RWPE2 (cell line): ENCODE results near the gene SLC30A3.

Experiments used
- ATAC-seq: fragments of 200-7000 bp; cut with Tn5 transposase; 3 replicates; pipeline ENCODE4 v1.9.1; 2021; ENCODE audit warnings: low read depth
- DNase-seq: peaks from one replicate; pipeline ENCODE4 v3.0.0-alpha.2; 2020; ENCODE audit warnings: low spot score
- H3K27ac ChIP-seq: fragments of 450-650 bp; 2 replicates; pipeline ENCODE4 v1.5.1; 2017; ENCODE audit warnings: mild to moderate bottlenecking; ENCODE audit not compliant: poor library complexity, severe bottlenecking
- H3K27me3 ChIP-seq: fragments of 250-450 bp; sonication (Bioruptor Pico); 2 replicates; pipeline ENCODE4 v1.5.1; 2021; ENCODE audit warnings: mild to moderate bottlenecking, moderate library complexity; ENCODE audit not compliant: insufficient read depth, poor library complexity, severe bottlenecking
- H3K36me3 ChIP-seq: fragments of 250-450 bp; sonication (Bioruptor Pico); 2 replicates; pipeline ENCODE4 v1.5.1; 2020; ENCODE audit warnings: low read depth, mild to moderate bottlenecking, moderate library complexity
- H3K4me1 ChIP-seq: fragments of 250-450 bp; sonication (Bioruptor Pico); 2 replicates; pipeline ENCODE4 v1.5.1; 2021; ENCODE audit warnings: mild to moderate bottlenecking, moderate library complexity; ENCODE audit not compliant: insufficient read depth, poor library complexity, severe bottlenecking
- H3K4me3 ChIP-seq: fragments of 250-450 bp; sonication (Bioruptor Pico); 2 replicates; pipeline ENCODE4 v1.5.1; 2021; ENCODE audit warnings: mild to moderate bottlenecking, moderate library complexity; ENCODE audit not compliant: severe bottlenecking
- H3K9me3 ChIP-seq: fragments of 250-450 bp; sonication (Bioruptor Pico); 2 replicates; pipeline ENCODE4 v1.5.1; 2021; ENCODE audit warnings: mild to moderate bottlenecking, moderate library complexity; ENCODE audit not compliant: severe bottlenecking
- CTCF ChIP-seq: fragments of 450-650 bp; IDR thresholded peaks from one replicate; pipeline ENCODE4 v1.5.1; 2017; ENCODE audit warnings: mild to moderate bottlenecking, moderate library complexity; ENCODE audit not compliant: poor library complexity, severe bottlenecking

Gene SLC30A3

GRCh38 chr2:27212626-27213471, 50.0 kb downstream of the SLC30A3 start:
- Histone ChIP-seq H3K27ac (peak overlapping the region; percentile 58), H3K4me3 (peak overlapping the region; percentile 79), H3K9me3 (no peaks in the 10 kb centered on the region), H3K36me3 (peaks cover 55% of the 10 kb centered on the region), H3K27me3 (no peaks in the 10 kb centered on the region), H3K4me1 (no peaks in the 10 kb centered on the region)
- no peak for TF ChIP-seq CTCF
- DNase-seq, result no peak
- peak; percentile 13 for ATAC-seq

GRCh38 chr2:27211943-27212625, 50.8 kb downstream of the SLC30A3 start, which contains the start of the genes ATRAID and SLC5A6:
Gene ATRAID, plus strand, starts transcription at chr2:27212041. Its CDS starts 328 bp downstream, at chr2:27212369.
Gene SLC5A6, minus strand, starts transcription at chr2:27212268. Its CDS starts 4,618 bp downstream, at chr2:27207650.
- H3K4me1 ChIP-seq, result no peaks in the 10 kb centered on the region
- DNase-seq (peak; percentile 85), ATAC-seq (peak; percentile 85)
- TF ChIP-seq CTCF, result no peak
- no peaks in the 10 kb centered on the region for H3K9me3 ChIP-seq
- no peaks in the 10 kb centered on the region for H3K27me3 ChIP-seq
- peak within 1 kb of the TSS; percentile 79 for H3K4me3 ChIP-seq
- peak within 1 kb of the TSS; percentile 58 for H3K27ac ChIP-seq
- peaks cover 54% of the 10 kb centered on the region for H3K36me3 ChIP-seq

- no peaks in the 10 kb centered on the region for H3K4me1 ChIP-seq
- H3K27me3 ChIP-seq, result no peaks in the 10 kb centered on the region
- TF ChIP-seq CTCF, result no peak
- peak overlapping the region; percentile 58 for H3K27ac ChIP-seq
- H3K4me3 ChIP-seq, result peak overlapping the region; percentile 79
- no peak for DNase-seq
- H3K9me3 ChIP-seq, result no peaks in the 10 kb centered on the region
- peaks cover 55% of the 10 kb centered on the region for H3K36me3 ChIP-seq
- peak; percentile 74 for ATAC-seq
These were observed 51.5 kb downstream of the SLC30A3 start for GRCh38 chr2:27211241-27211942.

- Histone ChIP-seq H3K36me3 (peaks cover 46% of the 10 kb centered on the region), H3K4me3 (no peak overlapping the region), H3K27ac (no peak overlapping the region), H3K9me3 (no peaks in the 10 kb centered on the region), H3K27me3 (no peaks in the 10 kb centered on the region), H3K4me1 (no peaks in the 10 kb centered on the region)
- TF ChIP-seq CTCF, result no peak
- DNase-seq (no peak), ATAC-seq (no peak)
These were observed 53.0 kb downstream of the SLC30A3 start for GRCh38 chr2:27209621-27210401.
